HUDEP-2 (cell line): ENCODE results near the gene PRKCE.

ENCODE experiments used
- DNase-seq, 76 experiments: peaks; one replicate each; lab custom pipeline; 2025; ENCODE audit not compliant: unreplicated experiment in 76 of 76; lab: John Stamatoyannopoulos, UW

Gene PRKCE

GRCh38 chr2:46051085-46051484 is 399.6 kb downstream of the PRKCE start:
- no peak for DNase-seq

DNA sequence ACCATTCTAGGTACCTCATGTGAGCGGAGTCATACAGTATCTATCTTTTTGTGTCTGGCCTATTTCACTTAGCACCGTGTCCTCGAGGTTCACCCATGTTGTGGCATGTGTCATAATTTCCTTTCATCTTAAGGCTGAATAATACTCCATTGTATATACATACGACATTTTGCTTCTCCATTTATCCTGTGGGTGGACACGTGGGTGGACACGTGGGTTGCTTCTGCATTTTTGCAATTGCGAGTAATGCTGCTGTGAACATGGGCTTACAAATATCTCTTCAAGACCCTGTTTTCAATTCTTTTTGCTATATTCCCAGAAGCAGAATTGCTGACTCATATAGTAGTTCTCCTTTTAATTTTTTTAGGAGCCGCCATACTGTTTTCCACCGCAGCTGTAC is 402.1 kb downstream of the PRKCE start:
- no peak for DNase-seq

DNA sequence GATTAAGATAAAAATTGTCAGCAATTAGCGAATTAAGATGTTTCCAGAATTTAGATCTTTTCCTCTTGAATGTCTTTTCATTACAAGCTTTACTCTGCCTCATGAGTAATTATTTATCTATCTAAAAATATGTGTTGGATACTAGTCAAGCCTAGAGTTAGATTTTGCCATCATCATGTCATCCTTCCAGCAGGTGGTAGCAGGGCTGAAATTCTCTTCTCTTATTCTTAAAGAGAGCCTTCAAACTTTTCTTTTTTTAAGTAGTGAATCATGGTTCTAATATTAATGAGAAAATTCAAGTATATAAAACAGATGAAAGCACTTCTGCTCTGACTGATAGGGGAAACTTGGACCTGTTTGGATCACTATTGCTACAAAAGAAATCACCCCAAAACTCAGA is 405.1 kb downstream of the PRKCE start:
- DNase-seq = no peak

- no peak for DNase-seq
Measured at GRCh38 chr2:46058140-46058539, 406.7 kb downstream of the PRKCE start.

GRCh38 chr2:46062637-46063412 is 411.4 kb downstream of the PRKCE start:
- peak in 60 of 76 experiments; percentile 2 to 63 (median 26) for DNase-seq

DNA sequence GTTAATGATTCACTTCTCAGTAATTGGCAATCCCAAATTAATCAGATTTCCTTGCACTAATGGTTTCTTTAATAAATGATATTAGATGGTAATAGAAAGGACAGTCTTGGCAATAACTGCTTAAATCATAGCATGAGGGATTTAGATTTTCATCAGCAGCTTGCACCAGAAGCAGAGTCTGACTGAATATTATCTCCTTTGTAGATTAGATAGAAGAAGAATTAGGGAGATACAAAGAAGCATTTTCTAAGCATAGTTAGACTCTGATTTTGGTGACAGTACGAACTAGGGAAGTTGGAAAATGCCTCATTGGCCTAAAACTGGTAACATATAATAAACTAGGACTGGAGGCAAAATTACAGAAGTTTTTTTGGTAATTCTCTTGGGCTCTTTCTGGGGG is 412.9 kb downstream of the PRKCE start:
- DNase-seq = no peak

DNA sequence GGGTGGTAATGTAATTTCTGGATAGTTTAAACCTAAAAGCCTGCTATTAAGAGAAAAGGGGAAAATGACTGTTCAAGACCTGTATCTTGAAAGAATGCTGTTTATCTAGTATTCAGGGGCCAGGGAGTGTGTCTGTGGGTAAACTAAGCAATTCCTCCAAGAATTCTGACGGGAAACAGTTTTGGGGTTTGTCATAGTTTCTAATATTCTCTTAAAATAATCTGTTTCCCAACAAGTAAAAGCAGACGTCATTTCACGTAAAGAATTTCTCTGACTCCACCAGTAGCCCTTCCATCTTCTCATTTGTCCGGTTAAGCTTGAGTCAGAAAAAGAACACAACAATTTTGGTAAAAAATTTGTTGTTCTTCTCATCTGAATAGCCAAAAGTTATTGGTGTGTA is 413.7 kb downstream of the PRKCE start:
- DNase-seq = no peak

DNA sequence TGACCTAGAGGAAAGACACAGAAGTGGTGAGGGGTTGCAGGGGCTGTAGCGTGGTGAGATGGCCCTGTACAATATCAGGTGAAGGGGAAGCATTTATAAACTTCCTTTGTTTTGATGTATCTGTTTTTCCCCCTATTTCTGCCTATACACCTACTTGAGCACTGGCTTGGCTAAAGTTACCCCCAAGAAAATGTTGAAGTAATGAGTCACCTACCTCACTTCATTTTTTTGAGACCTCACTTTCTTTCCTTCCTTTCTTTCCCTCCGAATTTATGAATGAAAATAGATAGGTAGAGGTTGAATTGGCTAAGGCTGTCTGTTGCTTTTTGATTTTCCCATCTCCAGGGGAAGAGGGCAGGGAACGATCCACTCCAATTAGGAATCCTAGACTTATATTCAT is 414.6 kb downstream of the PRKCE start:
- DNase-seq = no peak

GRCh38 chr2:46066601-46067000 is 415.1 kb downstream of the PRKCE start:
- no peak for DNase-seq

- no peak for DNase-seq
Measured at GRCh38 chr2:46067062-46067461, 415.6 kb downstream of the PRKCE start.

DNA sequence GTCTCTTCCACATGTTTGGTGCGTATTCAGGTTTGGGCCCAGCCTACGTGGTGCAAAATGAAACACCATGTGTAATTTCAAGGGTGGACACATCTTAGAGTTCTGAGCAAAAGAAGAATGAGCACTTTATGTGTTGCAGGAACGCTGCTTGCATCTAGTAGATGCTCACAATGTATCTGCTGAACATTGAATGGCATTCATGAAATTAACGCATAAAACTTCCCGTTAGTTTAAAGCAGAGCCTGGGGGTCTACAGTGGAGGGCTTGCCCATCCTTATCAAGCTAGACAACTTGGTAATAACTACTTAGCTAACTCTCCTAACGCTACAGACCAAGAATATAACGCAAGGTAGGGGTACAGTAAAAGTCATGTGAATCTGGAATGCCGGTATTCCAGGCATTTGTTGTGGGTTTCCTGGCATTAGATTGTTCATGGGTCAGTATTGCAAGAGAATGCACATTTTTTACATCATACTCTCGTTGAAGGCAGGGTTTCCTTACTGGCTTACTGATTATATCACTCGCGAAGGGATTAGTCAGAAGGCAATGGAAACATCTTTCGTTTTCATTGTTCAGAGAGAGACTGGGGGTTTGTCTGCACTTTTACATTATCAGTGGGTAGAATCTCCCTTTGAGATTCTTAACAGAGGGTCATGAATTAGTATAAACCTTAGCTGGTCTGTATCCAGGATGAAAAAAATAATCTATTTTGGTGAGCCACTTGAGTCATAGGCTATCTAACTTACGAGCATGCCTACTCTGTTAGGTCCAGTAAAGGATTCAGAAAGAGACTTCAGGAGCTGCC is 416.2 kb downstream of the PRKCE start:
- DNase-seq = no peak

- DNase-seq = no peak
Measured at GRCh38 chr2:46068636-46069035, 417.2 kb downstream of the PRKCE start.

GRCh38 chr2:46071074-46071473 is 419.6 kb downstream of the PRKCE start:
- no peak for DNase-seq

GRCh38 chr2:46072101-46072820 is 420.8 kb downstream of the PRKCE start:
- no peak for DNase-seq

GRCh38 chr2:46073540-46074046 is 422.1 kb downstream of the PRKCE start:
- no peak for DNase-seq

DNA sequence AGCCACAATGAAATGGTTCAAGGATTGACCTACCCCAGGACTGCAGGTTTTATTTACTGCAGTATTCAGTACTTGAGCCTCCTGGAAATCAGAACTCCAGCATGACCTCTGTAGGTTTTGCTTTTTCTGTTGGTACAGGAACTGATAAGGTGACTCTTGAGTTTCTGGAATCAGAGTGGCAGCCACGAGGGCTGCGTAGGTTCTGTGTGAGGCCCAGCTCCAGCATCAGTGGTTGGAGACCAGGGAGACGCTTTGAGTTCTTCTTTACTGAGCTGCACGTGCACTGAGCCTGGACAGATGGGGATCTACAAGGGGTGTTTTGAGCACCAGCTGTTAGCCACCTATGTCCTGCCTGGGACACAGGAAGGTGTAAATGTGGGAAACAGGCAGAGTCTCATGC is 423.0 kb downstream of the PRKCE start:
- DNase-seq = no peak

GRCh38 chr2:46075848-46076247 is 424.4 kb downstream of the PRKCE start:
- DNase-seq = no peak

- DNase-seq = no peak
Measured at GRCh38 chr2:46076251-46076650, 424.8 kb downstream of the PRKCE start.

DNA sequence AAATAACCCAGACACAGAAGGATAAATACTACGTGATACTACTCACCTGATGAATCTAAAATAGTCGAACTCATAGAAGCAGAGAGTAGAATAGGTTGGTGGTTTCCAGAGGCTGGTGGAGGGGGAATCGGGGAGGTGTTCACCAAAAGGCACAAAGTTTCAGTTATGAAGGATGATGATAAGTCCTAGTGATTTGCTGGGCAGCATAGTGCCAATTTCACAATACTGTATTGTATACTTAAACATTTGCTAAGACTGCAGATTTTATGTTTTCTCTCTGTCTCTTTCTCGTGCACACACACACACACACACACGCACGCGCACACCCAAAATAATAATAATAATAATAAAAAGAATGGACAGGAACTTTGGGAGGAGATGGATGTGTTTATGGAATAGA is 425.4 kb downstream of the PRKCE start:
- DNase-seq = no peak

DNA sequence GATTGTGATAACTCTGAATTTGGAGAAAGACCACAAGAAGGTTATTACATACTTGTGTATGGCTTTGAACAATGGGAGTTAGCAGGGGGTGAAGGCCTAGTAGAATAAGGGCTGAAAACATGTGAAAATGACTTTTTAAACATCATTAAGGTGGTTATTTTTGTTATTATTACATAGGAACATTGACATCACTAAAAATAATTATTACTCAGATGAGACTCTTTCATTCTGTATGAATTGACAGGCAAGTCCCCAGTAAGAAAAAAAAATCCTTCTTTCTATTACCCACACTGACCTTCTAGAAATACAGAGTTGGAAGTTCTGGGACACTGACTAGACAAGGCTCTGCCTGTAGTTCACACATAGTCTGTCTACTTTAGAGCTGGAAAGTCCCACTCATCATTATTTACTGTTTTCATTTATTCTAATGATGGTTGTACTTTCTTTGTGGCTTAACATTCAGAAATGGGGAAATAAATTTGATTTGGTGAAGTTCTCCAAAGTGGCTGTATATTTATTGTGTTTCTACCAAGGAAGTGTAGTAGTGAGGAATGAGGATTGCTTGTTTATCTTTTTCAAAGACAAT is 426.1 kb downstream of the PRKCE start:
- no peak for DNase-seq
